ENCODE measurements around the gene TARS1.

DNA sequence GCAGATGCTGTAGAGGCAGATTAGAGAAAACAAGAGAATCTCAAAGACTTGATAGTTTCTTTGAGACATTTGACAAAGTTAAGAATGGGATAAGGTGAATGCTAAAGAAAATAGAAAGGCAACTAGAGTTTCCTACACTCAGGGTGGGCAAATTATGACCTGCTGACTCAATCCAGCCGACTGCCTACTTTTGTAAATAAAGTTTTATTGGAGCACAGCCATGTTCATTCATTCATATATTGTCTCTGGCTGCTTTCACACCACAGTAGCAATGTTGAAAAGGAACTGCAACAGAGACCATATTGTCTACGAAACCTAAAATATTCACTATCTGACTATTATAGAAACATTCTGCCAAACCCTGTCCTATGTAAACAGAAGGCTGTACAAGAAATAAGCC, 37.6 kb upstream of the TARS1 start:
- TF ChIP-seq, protein P1, sequence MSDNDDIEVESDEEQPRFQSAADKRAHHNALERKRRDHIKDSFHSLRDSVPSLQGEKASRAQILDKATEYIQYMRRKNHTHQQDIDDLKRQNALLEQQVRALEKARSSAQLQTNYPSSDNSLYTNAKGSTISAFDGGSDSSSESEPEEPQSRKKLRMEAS (IDR thresholded peaks at IDR 0.05) = no peak
- TF ChIP-seq, protein P2, sequence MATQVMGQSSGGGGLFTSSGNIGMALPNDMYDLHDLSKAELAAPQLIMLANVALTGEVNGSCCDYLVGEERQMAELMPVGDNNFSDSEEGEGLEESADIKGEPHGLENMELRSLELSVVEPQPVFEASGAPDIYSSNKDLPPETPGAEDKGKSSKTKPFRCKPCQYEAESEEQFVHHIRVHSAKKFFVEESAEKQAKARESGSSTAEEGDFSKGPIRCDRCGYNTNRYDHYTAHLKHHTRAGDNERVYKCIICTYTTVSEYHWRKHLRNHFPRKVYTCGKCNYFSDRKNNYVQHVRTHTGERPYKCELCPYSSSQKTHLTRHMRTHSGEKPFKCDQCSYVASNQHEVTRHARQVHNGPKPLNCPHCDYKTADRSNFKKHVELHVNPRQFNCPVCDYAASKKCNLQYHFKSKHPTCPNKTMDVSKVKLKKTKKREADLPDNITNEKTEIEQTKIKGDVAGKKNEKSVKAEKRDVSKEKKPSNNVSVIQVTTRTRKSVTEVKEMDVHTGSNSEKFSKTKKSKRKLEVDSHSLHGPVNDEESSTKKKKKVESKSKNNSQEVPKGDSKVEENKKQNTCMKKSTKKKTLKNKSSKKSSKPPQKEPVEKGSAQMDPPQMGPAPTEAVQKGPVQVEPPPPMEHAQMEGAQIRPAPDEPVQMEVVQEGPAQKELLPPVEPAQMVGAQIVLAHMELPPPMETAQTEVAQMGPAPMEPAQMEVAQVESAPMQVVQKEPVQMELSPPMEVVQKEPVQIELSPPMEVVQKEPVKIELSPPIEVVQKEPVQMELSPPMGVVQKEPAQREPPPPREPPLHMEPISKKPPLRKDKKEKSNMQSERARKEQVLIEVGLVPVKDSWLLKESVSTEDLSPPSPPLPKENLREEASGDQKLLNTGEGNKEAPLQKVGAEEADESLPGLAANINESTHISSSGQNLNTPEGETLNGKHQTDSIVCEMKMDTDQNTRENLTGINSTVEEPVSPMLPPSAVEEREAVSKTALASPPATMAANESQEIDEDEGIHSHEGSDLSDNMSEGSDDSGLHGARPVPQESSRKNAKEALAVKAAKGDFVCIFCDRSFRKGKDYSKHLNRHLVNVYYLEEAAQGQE (IDR thresholded peaks at IDR 0.05; ENCODE audit: low read depth) = no peak
- TF ChIP-seq EGR1 (IDR thresholded peaks at IDR 0.05) (no peak), TCF12 (IDR thresholded peaks at IDR 0.05; ENCODE audit: low read depth) (no peak), EP300 (IDR thresholded peaks at IDR 0.05; ENCODE audit: borderline replicate concordance) (no peak)
